Chondrocyte (in vitro differentiated cells): ENCODE measurements around the gene SSH2. TPM values are rescaled to one million over a fixed set of nuclear protein-coding genes. Genes with fewer than 3 reads are reported as not detected.

Experiments
- DNase-seq: peaks from one replicate; pipeline ENCODE4 v3.0.0; 2021; ENCODE audit warnings: mixed read lengths, low spot score
- H3K27ac Mint-ChIP-seq: one replicate; pipeline ENCODE4 v1.8.0; 2021; ENCODE audit warnings: mild to moderate bottlenecking, moderate library complexity, mixed read lengths; ENCODE audit not compliant: unreplicated experiment
- H3K27me3 Mint-ChIP-seq: 2 replicates; pipeline ENCODE4 v1.8.0; 2021; ENCODE audit warnings: low read depth, mixed read lengths
- H3K36me3 Mint-ChIP-seq: 2 replicates; pipeline ENCODE4 v1.8.0; 2021; ENCODE audit warnings: low read depth, mixed read lengths
- H3K4me1 Mint-ChIP-seq: 2 replicates; pipeline ENCODE4 v1.8.0; 2021; ENCODE audit warnings: low read depth, mild to moderate bottlenecking, mixed read lengths
- H3K4me3 Mint-ChIP-seq: one replicate; pipeline ENCODE4 v1.8.0; 2021; ENCODE audit warnings: mild to moderate bottlenecking, moderate library complexity, mixed read lengths; ENCODE audit not compliant: unreplicated experiment
- H3K9me3 Mint-ChIP-seq: 2 replicates; pipeline ENCODE4 v1.8.0; 2021; ENCODE audit warnings: low read depth, mixed read lengths
- CTCF ChIP-seq: fragments of 200-600 bp; sonication (generic); IDR thresholded peaks from 2 replicates; pipeline ENCODE4 v1.5.0; 2021; ENCODE audit warnings: antibody characterized with exemption, mild to moderate bottlenecking, moderate library complexity
- total RNA-seq: library from RNA; stranded (reverse); gene quantifications from 3 replicates; pipeline ENCODE4 v1.2.1, GENCODE V29; 2021

SSH2 gene
- total RNA-seq, 1 donor from 2014 or later = 14.1 TPM

GRCh38 chr17:29719469-29719868 lies 210.6 kb downstream of the SSH2 start:
- H3K4me1 Mint-ChIP-seq = peaks cover 13% of the 10 kb centered on the region
- no peak for TF ChIP-seq CTCF
- no peak overlapping the region for H3K27ac Mint-ChIP-seq
- H3K36me3 Mint-ChIP-seq = no peaks in the 10 kb centered on the region
- no peak overlapping the region for H3K4me3 Mint-ChIP-seq
- no peaks in the 10 kb centered on the region for H3K27me3 Mint-ChIP-seq
- no peaks in the 10 kb centered on the region for H3K9me3 Mint-ChIP-seq
- DNase-seq = no peak

GRCh38 chr17:29718446-29719039 lies 211.5 kb downstream of the SSH2 start:
- no peak for DNase-seq
- Mint-ChIP-seq H3K27me3 (no peaks in the 10 kb centered on the region), H3K27ac (no peak overlapping the region), H3K36me3 (no peaks in the 10 kb centered on the region), H3K4me1 (peaks cover 13% of the 10 kb centered on the region), H3K4me3 (no peak overlapping the region), H3K9me3 (no peaks in the 10 kb centered on the region)
- TF ChIP-seq CTCF = no peak

- Mint-ChIP-seq H3K36me3 (no peaks in the 10 kb centered on the region), H3K4me1 (peaks cover 7% of the 10 kb centered on the region), H3K27ac (no peak overlapping the region), H3K9me3 (no peaks in the 10 kb centered on the region), H3K27me3 (no peaks in the 10 kb centered on the region), H3K4me3 (no peak overlapping the region)
- no peak for TF ChIP-seq CTCF
- no peak for DNase-seq
Observed at GRCh38 chr17:29717817-29718216, 212.2 kb downstream of the SSH2 start.

- Mint-ChIP-seq H3K4me3 (no peak overlapping the region), H3K4me1 (no peaks in the 10 kb centered on the region), H3K9me3 (no peaks in the 10 kb centered on the region), H3K27me3 (no peaks in the 10 kb centered on the region), H3K27ac (no peak overlapping the region), H3K36me3 (no peaks in the 10 kb centered on the region)
- no peak for TF ChIP-seq CTCF
- DNase-seq = no peak
Observed at GRCh38 chr17:29716566-29716965, 213.5 kb downstream of the SSH2 start.

GRCh38 chr17:29715680-29716079 lies 214.3 kb downstream of the SSH2 start:
- DNase-seq = no peak
- Mint-ChIP-seq H3K36me3 (no peaks in the 10 kb centered on the region), H3K9me3 (no peaks in the 10 kb centered on the region), H3K4me3 (no peak overlapping the region), H3K27me3 (no peaks in the 10 kb centered on the region), H3K4me1 (peaks cover 6% of the 10 kb centered on the region), H3K27ac (no peak overlapping the region)
- no peak for TF ChIP-seq CTCF
